HG03064 (cell line): ENCODE data around the gene NUP85.
"Not testable (repeated sequence)": the region's sequence is repeated elsewhere in the genome, so short reads cannot be mapped to it uniquely, and the experiment has no call there.

Experiments
- ATAC-seq: cut with Tn5 transposase; IDR thresholded peaks from one replicate; pipeline ENCODE4 v1.9.1; 2021; ENCODE audit warnings: low read depth; ENCODE audit not compliant: unreplicated experiment

NUP85 gene

GRCh38 chr17:75199886-75200618 is 5.4 kb upstream of the NUP85 start:
- ATAC-seq: no peak

- no peak for ATAC-seq
Measured at GRCh38 chr17:75205793-75206163, 299 bp downstream of the NUP85 start.

- ATAC-seq: not testable (repeated sequence)
Measured at GRCh38 chr17:75207050-75207407, 1.6 kb downstream of the NUP85 start.

- ATAC-seq: no peak
Measured at GRCh38 chr17:75207760-75208159, 2.3 kb downstream of the NUP85 start.

- ATAC-seq: no peak
Measured at GRCh38 chr17:75208161-75208560, 2.7 kb downstream of the NUP85 start.

- no peak for ATAC-seq
Measured at GRCh38 chr17:75209061-75209460, 3.6 kb downstream of the NUP85 start.

GRCh38 chr17:75218131-75218530 is 12.7 kb downstream of the NUP85 start:
- no peak for ATAC-seq

GRCh38 chr17:75219815-75220214 is 14.3 kb downstream of the NUP85 start:
- ATAC-seq: no peak

- no peak for ATAC-seq
Measured at GRCh38 chr17:75225016-75225415, 19.5 kb downstream of the NUP85 start.

GRCh38 chr17:75227729-75228128 is 22.2 kb downstream of the NUP85 start:
- ATAC-seq: no peak

- no peak for ATAC-seq
Measured at GRCh38 chr17:75228305-75228704, 22.8 kb downstream of the NUP85 start.

- no peak for ATAC-seq
Measured at GRCh38 chr17:75228847-75229246, 23.4 kb downstream of the NUP85 start.

- ATAC-seq: no peak
Measured at GRCh38 chr17:75231071-75231470, 25.6 kb downstream of the NUP85 start.

- ATAC-seq: no peak
Measured at GRCh38 chr17:75231741-75232464, 26.4 kb downstream of the NUP85 start.

- ATAC-seq: no peak
Measured at GRCh38 chr17:75232786-75233185, 27.3 kb downstream of the NUP85 start.

- ATAC-seq: no peak
Measured at GRCh38 chr17:75237100-75238014, 31.9 kb downstream of the NUP85 start.

- ATAC-seq: no peak
Measured at GRCh38 chr17:75238020-75238580, 32.6 kb downstream of the NUP85 start.

- ATAC-seq: no peak
Measured at GRCh38 chr17:75238684-75239191, 33.3 kb downstream of the NUP85 start.

- no peak for ATAC-seq
Measured at GRCh38 chr17:75239214-75239613, 33.7 kb downstream of the NUP85 start.

- no peak for ATAC-seq
Measured at GRCh38 chr17:75239778-75240393, 34.4 kb downstream of the NUP85 start.
